Endothelial cell of umbilical vein (primary cell): ENCODE measurements around the gene CDH15.
"Not testable (repeated sequence)": the region's sequence is repeated elsewhere in the genome, so short reads cannot be mapped to it uniquely, and the experiment has no call there.

ENCODE experiments used
- GATA2 ChIP-seq: IDR thresholded peaks from 2 replicates; pipeline ENCODE4 v1.7.0; 2011; ENCODE audit warnings: low read depth, mild to moderate bottlenecking, moderate library complexity, mixed read lengths, low read length; ENCODE audit not compliant: insufficient read length, insufficient read depth
- POLR2AphosphoS5 ChIP-seq: IDR thresholded peaks from 2 replicates; pipeline ENCODE4 v1.6.1; 2012; ENCODE audit warnings: low read depth, mild to moderate bottlenecking, control low read depth, low read length, moderate library complexity; ENCODE audit not compliant: insufficient read depth
- TF ChIP-seq, protein P1 (sequence below), 2 donors: IDR thresholded peaks; 1 replicate in 1 of 2; 2 replicates in 1 of 2; pipeline ENCODE4 v1.5.1; 2011; ENCODE audit warnings: low read length in 2 of 2, mild to moderate bottlenecking in 2 of 2, moderate library complexity in 2 of 2, control low read depth in 1 of 2, inconsistent platforms in 1 of 2, low read depth in 1 of 2; ENCODE audit not compliant: insufficient read depth in 1 of 2; ENCODE audit errors: extremely low read depth in 1 of 2

GRCh38 chr16:89192186-89192955 is 20.8 kb downstream of the CDH15 start:
- TF ChIP-seq GATA2: not testable (repeated sequence)
- TF ChIP-seq, protein P1, sequence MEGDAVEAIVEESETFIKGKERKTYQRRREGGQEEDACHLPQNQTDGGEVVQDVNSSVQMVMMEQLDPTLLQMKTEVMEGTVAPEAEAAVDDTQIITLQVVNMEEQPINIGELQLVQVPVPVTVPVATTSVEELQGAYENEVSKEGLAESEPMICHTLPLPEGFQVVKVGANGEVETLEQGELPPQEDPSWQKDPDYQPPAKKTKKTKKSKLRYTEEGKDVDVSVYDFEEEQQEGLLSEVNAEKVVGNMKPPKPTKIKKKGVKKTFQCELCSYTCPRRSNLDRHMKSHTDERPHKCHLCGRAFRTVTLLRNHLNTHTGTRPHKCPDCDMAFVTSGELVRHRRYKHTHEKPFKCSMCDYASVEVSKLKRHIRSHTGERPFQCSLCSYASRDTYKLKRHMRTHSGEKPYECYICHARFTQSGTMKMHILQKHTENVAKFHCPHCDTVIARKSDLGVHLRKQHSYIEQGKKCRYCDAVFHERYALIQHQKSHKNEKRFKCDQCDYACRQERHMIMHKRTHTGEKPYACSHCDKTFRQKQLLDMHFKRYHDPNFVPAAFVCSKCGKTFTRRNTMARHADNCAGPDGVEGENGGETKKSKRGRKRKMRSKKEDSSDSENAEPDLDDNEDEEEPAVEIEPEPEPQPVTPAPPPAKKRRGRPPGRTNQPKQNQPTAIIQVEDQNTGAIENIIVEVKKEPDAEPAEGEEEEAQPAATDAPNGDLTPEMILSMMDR (IDR thresholded peaks at IDR 0.05; ENCODE audit: extremely low read depth in 1 of 2, insufficient read depth in 1 of 2, low read depth in 1 of 2, low read length in 2 of 2): not testable (repeated sequence)
- TF ChIP-seq POLR2AphosphoS5: peak; percentile 20
